H1 (cell line): ENCODE results near the gene CSNK1G2. TPM values are rescaled to one million over a fixed set of nuclear protein-coding genes. Genes with fewer than 3 reads are reported as not detected.

Experiments used
- CTCF ChIA-PET: fragments of 300-600 bp; sonication (Branson Sonifier 250); formaldehyde crosslinking; loops from one replicate; lab custom pipeline; 2021; ENCODE audit not compliant: partially characterized antibody; lab: Charles Lee
- POLR2A ChIA-PET: fragments of 300-600 bp; sonication (Branson Sonifier 250); formaldehyde crosslinking; loops from one replicate; lab custom pipeline; 2021; ENCODE audit warnings: inconsistent platforms; ENCODE audit not compliant: partially characterized antibody; lab: Charles Lee
- DNase-seq, 2 experiments: peaks; one replicate each; pipeline versions ENCODE4 v3.0.0 to v3.0.0-alpha.2; 2010 to 2022; ENCODE audit warnings: low spot score in 2 of 2, low read depth in 1 of 2, mixed read lengths in 1 of 2
- FAIRE-seq: peaks from 2 replicates; lab custom pipeline; 2011; peaks lifted over from hg19 to GRCh38; lab: Jason Lieb, UNC
- H2AFZ ChIP-seq: 2 replicates; pipeline ENCODE4 v1.8.1; 2012; ENCODE audit warnings: low read length, inconsistent platforms
- H2AK5ac ChIP-seq: 2 replicates; pipeline ENCODE4 v1.6.1; 2013; ENCODE audit warnings: low read depth, low read length
- H2BK120ac ChIP-seq: replicated peaks from 2 replicates; pipeline ENCODE3; 2013; ENCODE audit warnings: low read depth, low read length, inconsistent platforms
- H2BK12ac ChIP-seq: 2 replicates; pipeline ENCODE4 v1.6.1; 2013; ENCODE audit warnings: low read depth, low read length
- H2BK15ac ChIP-seq: 2 replicates; pipeline ENCODE4 v1.6.1; 2013; ENCODE audit warnings: low read length
- H2BK20ac ChIP-seq: 2 replicates; pipeline ENCODE4 v1.6.1; 2013; ENCODE audit warnings: low read length
- H2BK5ac ChIP-seq: 2 replicates; pipeline ENCODE4 v1.6.1; 2013; ENCODE audit warnings: low read depth, low read length
- H3K14ac ChIP-seq: 2 replicates; pipeline ENCODE4 v1.6.1; 2013; ENCODE audit warnings: inconsistent platforms; ENCODE audit not compliant: insufficient read length
- H3K18ac ChIP-seq: 2 replicates; pipeline ENCODE4 v1.6.1; 2013; ENCODE audit warnings: low read length; ENCODE audit errors: extremely low read depth
- H3K23ac ChIP-seq: 2 replicates; pipeline ENCODE4 v1.6.1; 2013; ENCODE audit warnings: inconsistent platforms; ENCODE audit not compliant: insufficient read length
- H3K23me2 ChIP-seq: 2 replicates; pipeline ENCODE4 v1.6.1; 2013; ENCODE audit warnings: low read depth, low read length
- H3K27ac ChIP-seq: 2 replicates; pipeline ENCODE4 v1.6.1; 2011; ENCODE audit warnings: low read depth, low read length, inconsistent platforms
- H3K27me3 ChIP-seq, 4 experiments: replicated peaks in 1 of 4; 1 replicate in 1 of 4; 2 replicates in 3 of 4; pipeline versions ENCODE4 v1.6.1 to v1.8.1; 2011 to 2013; ENCODE audit warnings: low read length in 3 of 4, mild to moderate bottlenecking in 3 of 4, inconsistent platforms in 2 of 4, mixed read lengths in 2 of 4, moderate library complexity in 1 of 4; ENCODE audit not compliant: control insufficient read depth in 3 of 4, insufficient read depth in 3 of 4; ENCODE audit errors: extremely low read depth in 1 of 4
- H3K36me3 ChIP-seq, 4 experiments: 2 replicates each; pipeline versions ENCODE4 v1.6.1 to v1.8.1; 2011 to 2013; ENCODE audit warnings: mild to moderate bottlenecking in 4 of 4, low read length in 3 of 4, moderate library complexity in 2 of 4, control low read depth in 1 of 4, inconsistent platforms in 1 of 4; ENCODE audit not compliant: insufficient read depth in 4 of 4, control insufficient read depth in 2 of 4
- H3K4ac ChIP-seq: replicated peaks from 2 replicates; pipeline ENCODE3; 2013; ENCODE audit warnings: low read length, low read depth, mixed read lengths, inconsistent platforms; ENCODE audit not compliant: insufficient read length
- H3K4me1 ChIP-seq, 4 experiments: replicated peaks in 1 of 4; 1 replicate in 1 of 4; 2 replicates in 3 of 4; pipeline versions ENCODE4 v1.6.1 to v1.8.1; 2011 to 2013; ENCODE audit warnings: low read length in 3 of 4, inconsistent platforms in 2 of 4, mixed read lengths in 1 of 4; ENCODE audit not compliant: insufficient read depth in 4 of 4, control insufficient read depth in 3 of 4
- H3K4me2 ChIP-seq, 2 experiments: 2 replicates each; pipeline versions ENCODE4 v1.6.1 to v1.8.1; 2011 to 2013; ENCODE audit warnings: low read depth in 2 of 2, low read length in 2 of 2, control low read depth in 1 of 2, inconsistent platforms in 1 of 2, mild to moderate bottlenecking in 1 of 2; ENCODE audit not compliant: insufficient read depth in 1 of 2
- H3K4me3 ChIP-seq, 4 experiments: fragments of 200-600, 300-600 bp in 1 of 4; sonication (generic), shearing (Covaris generic), sonication (Bioruptor Twin) in 1 of 4; 2 replicates each; pipeline versions ENCODE4 v1.5.1 to v1.8.1; 2011 to 2016; ENCODE audit warnings: low read length in 4 of 4, low read depth in 3 of 4, control low read depth in 2 of 4, inconsistent platforms in 2 of 4, mild to moderate bottlenecking in 2 of 4, mixed read lengths in 1 of 4, moderate library complexity in 1 of 4; ENCODE audit not compliant: insufficient read depth in 2 of 4; ENCODE audit errors: extremely low read depth in 1 of 4
- H3K56ac ChIP-seq: replicated peaks from 2 replicates; pipeline ENCODE3; 2013; ENCODE audit warnings: low read depth, mild to moderate bottlenecking, mixed read lengths, low read length, inconsistent platforms; ENCODE audit not compliant: insufficient read length
- H3K79me1 ChIP-seq: 2 replicates; pipeline ENCODE4 v1.6.1; 2013; ENCODE audit warnings: low read depth, low read length, control low read depth
- H3K79me2 ChIP-seq, 2 experiments: 2 replicates each; pipeline versions ENCODE4 v1.6.1 to v1.8.1; 2012 to 2013; ENCODE audit warnings: low read length in 2 of 2, mild to moderate bottlenecking in 2 of 2, inconsistent platforms in 1 of 2; ENCODE audit not compliant: insufficient read depth in 2 of 2, control insufficient read depth in 1 of 2
- H3K9ac ChIP-seq, 4 experiments: replicated peaks in 1 of 4; 1 replicate in 1 of 4; 2 replicates in 3 of 4; pipeline versions ENCODE4 v1.6.1 to v1.8.1; 2011 to 2013; ENCODE audit warnings: low read depth in 3 of 4, low read length in 3 of 4, control low read depth in 2 of 4, mild to moderate bottlenecking in 2 of 4, moderate library complexity in 2 of 4, inconsistent platforms in 1 of 4; ENCODE audit errors: extremely low read depth in 1 of 4
- H3K9me3 ChIP-seq, 2 experiments: 2 replicates each; pipeline versions ENCODE4 v1.6.1 to v1.8.1; 2012 to 2013; ENCODE audit warnings: mild to moderate bottlenecking in 2 of 2, moderate library complexity in 2 of 2, control low read depth in 1 of 2, inconsistent platforms in 1 of 2, low read depth in 1 of 2, low read length in 1 of 2, mixed read lengths in 1 of 2; ENCODE audit not compliant: insufficient read depth in 2 of 2
- H4K20me1 ChIP-seq, 2 experiments: replicated peaks in 1 of 2; 2 replicates each; pipeline versions ENCODE3 to v1.8.1; 2011 to 2013; ENCODE audit warnings: inconsistent platforms in 2 of 2, low read length in 2 of 2, mild to moderate bottlenecking in 1 of 2; ENCODE audit not compliant: insufficient read depth in 2 of 2, control insufficient read depth in 1 of 2
- H4K5ac ChIP-seq: 2 replicates; pipeline ENCODE4 v1.6.1; 2013; ENCODE audit warnings: low read length, low read depth, mixed read lengths, inconsistent platforms; ENCODE audit not compliant: insufficient read length
- H4K8ac ChIP-seq: 2 replicates; pipeline ENCODE4 v1.8.0; 2013; ENCODE audit warnings: mild to moderate bottlenecking, moderate library complexity, low read length, inconsistent platforms; ENCODE audit not compliant: insufficient read depth; ENCODE audit errors: extremely low read depth
- H4K91ac ChIP-seq: replicated peaks from 2 replicates; pipeline ENCODE3; 2013; ENCODE audit warnings: low read length, mixed read lengths, inconsistent platforms; ENCODE audit not compliant: insufficient read length
- BRCA1 ChIP-seq: IDR thresholded peaks from 2 replicates; pipeline ENCODE4 v1.6.1; 2012; ENCODE audit warnings: low read depth, low read length, improper control_type of control experiment
- CBX5 ChIP-seq: fragments of 300-800, 300-1000 bp; sonication (generic); IDR thresholded peaks from 2 replicates; pipeline ENCODE4 v1.7.1; 2016; ENCODE audit warnings: antibody characterized with exemption, low read length, low read depth
- CEBPB ChIP-seq: IDR thresholded peaks from 2 replicates; pipeline ENCODE4 v1.6.1; 2012; ENCODE audit warnings: low read depth, low read length
- CTCF ChIP-seq, 3 experiments: IDR thresholded peaks; 1 replicate in 2 of 3; 2 replicates in 1 of 3; pipeline versions ENCODE4 v1.5.1 to v1.6.1; 2011; ENCODE audit warnings: low read length in 3 of 3, mild to moderate bottlenecking in 3 of 3, inconsistent platforms in 2 of 3, low read depth in 1 of 3, moderate library complexity in 1 of 3; ENCODE audit not compliant: insufficient read depth in 1 of 3; ENCODE audit errors: control extremely low read depth in 1 of 3
- EZH2 ChIP-seq: fragments of 200-600 bp; sonication (generic); IDR thresholded peaks from 2 replicates; pipeline ENCODE4 v1.7.1; 2012; ENCODE audit warnings: low read depth, mild to moderate bottlenecking, moderate library complexity, low read length, inconsistent platforms; ENCODE audit not compliant: severe bottlenecking
- KDM4A ChIP-seq: IDR thresholded peaks from one replicate; pipeline ENCODE4 v1.7.1; 2012; ENCODE audit warnings: low read depth, mild to moderate bottlenecking, moderate library complexity, low read length, inconsistent platforms; ENCODE audit not compliant: severe bottlenecking
- MAFK ChIP-seq: IDR thresholded peaks from 2 replicates; pipeline ENCODE4 v1.6.1; 2012; ENCODE audit warnings: low read depth, mild to moderate bottlenecking, improper control_type of control experiment, low read length
- TAF1 ChIP-seq: IDR thresholded peaks from 2 replicates; pipeline ENCODE4 v1.6.1; 2011; ENCODE audit warnings: mild to moderate bottlenecking, low read depth, low read length
- TCF12 ChIP-seq: IDR thresholded peaks from 2 replicates; pipeline ENCODE4 v1.6.1; 2011; ENCODE audit warnings: low read depth, mild to moderate bottlenecking, low read length
- USF2 ChIP-seq: IDR thresholded peaks from 2 replicates; pipeline ENCODE4 v1.6.1; 2011; ENCODE audit warnings: low read length, improper control_type of control experiment
- WGBS, 2 experiments: shearing (Covaris generic) in 1 of 2; methylation state at CpG; one replicate each; pipeline versions ENCODE4 v1.1.6 to v1.1.7; 2013 to 2015; ENCODE audit warnings: low lambda C conversion rate in 2 of 2, mixed read lengths in 2 of 2, inconsistent platforms in 1 of 2, low coverage in 1 of 2, missing lambda C conversion rate in 1 of 2; ENCODE audit not compliant: insufficient replicate concordance in 2 of 2, insufficient coverage in 1 of 2, insufficient read length in 1 of 2; ENCODE audit errors: extremely low coverage in 1 of 2, missing lambda C conversion rate in 1 of 2; 5-methylcytosine and 5-hydroxymethylcytosine counted together
- polyA plus RNA-seq, 7 experiments: library from polyadenylated mRNA; depleted of rRNA in 3 of 7; stranded (reverse) in 5 of 7; unstranded in 2 of 7; fragments of >200 nt in 5 of 7; fragments of 200-250 nt in 2 of 7; gene quantifications; 1 replicate in 5 of 7; 2 replicates in 1 of 7; 4 replicates in 1 of 7; pipeline versions ENCODE4 v1.2.1 to v1.2.3, GENCODE V29; 2011 to 2013; ENCODE audit warnings: missing spikeins in 2 of 7, mixed read lengths in 2 of 7
- total RNA-seq: library from RNA; stranded (reverse); fragmentation: NEBNext Ultra II Directional; extraction: Animal tissue kit (Norgen Biotek cat#: 25700); gene quantifications from 2 replicates; pipeline ENCODE4 v1.2.1, GENCODE V29; 2021

Gene CSNK1G2
- total and polyA plus RNA-seq, 2 of the 8 experiments (the other 6 are each of a cell fraction or from before 2014, with no cell fraction given) = 99.5 to 130 TPM

GRCh38 chr19:1984357-1984756, 43.4 kb downstream of the CSNK1G2 start:
- H3K56ac ChIP-seq = no peak overlapping the region
- no peak overlapping the region for H3K4me3 ChIP-seq
- no peak overlapping the region for H2AK5ac ChIP-seq
- H3K23ac ChIP-seq = no peak overlapping the region
- H3K18ac ChIP-seq = no peak overlapping the region
- ChIA-PET POLR2A (interaction anchor here (1.3 to 1.4 kb wide), 2 partner anchors 37 to 66 kb away, joined by 3 read pairs; no protein-coding TSS in a partner anchor), CTCF (interaction anchor here (0.6 kb wide), 1 partner anchor 188 kb away, joined by 3 read pairs; no protein-coding TSS in a partner anchor)
- H2BK5ac ChIP-seq = no peak overlapping the region
- H4K5ac ChIP-seq = no peak overlapping the region
- no peak overlapping the region for H4K91ac ChIP-seq
- H2AFZ ChIP-seq = no peak overlapping the region
- no peaks in the 10 kb centered on the region for H3K79me1 ChIP-seq
- H3K9ac ChIP-seq = no peak overlapping the region
- WGBS, 2 experiments = 94% methylated on average over 8 of the region's 10 CpGs; no CpG with 5 or more reads in 1 of the 2 experiments
- FAIRE-seq (no peak), DNase-seq (no peak)
- H3K79me2 ChIP-seq = no peaks in the 10 kb centered on the region
- peaks cover 3 to 19% of the 10 kb centered on the region in 2 experiments for H4K20me1 ChIP-seq
- H2BK20ac ChIP-seq = no peak overlapping the region
- no peak overlapping the region for H4K8ac ChIP-seq
- no peaks in the 10 kb centered on the region for H3K9me3 ChIP-seq
- H3K23me2 ChIP-seq = no peaks in the 10 kb centered on the region
- H2BK12ac ChIP-seq = no peak overlapping the region
- H2BK15ac ChIP-seq = no peak overlapping the region
- H3K27ac ChIP-seq = no peak overlapping the region
- H2BK120ac ChIP-seq = no peak overlapping the region
- H3K14ac ChIP-seq = no peak overlapping the region
- H3K36me3 ChIP-seq = peaks cover 10 to 48% (median 27%) of the 10 kb centered on the region in 4 experiments
- H3K4ac ChIP-seq = no peak overlapping the region
- H3K27me3 ChIP-seq = no peaks in the 10 kb centered on the region
- H3K4me1 ChIP-seq = no peaks in the 10 kb centered on the region
- H3K4me2 ChIP-seq = no peak overlapping the region
- no peak for TF ChIP-seq EZH2
- no peak for TF ChIP-seq CTCF (IDR thresholded peaks at IDR 0.05; ENCODE audit: control extremely low read depth in 1 of 3, insufficient read depth in 1 of 3, low read depth in 1 of 3, low read length in 3 of 3)
- no peak for TF ChIP-seq CEBPB
- TF ChIP-seq KDM4A = no peak
- no peak for TF ChIP-seq CBX5
- TF ChIP-seq USF2 = no peak
- no peak for TF ChIP-seq MAFK
- no peak for TF ChIP-seq BRCA1
- TF ChIP-seq TCF12 = no peak
- TF ChIP-seq TAF1 = no peak
